H1 (cell line): Measurements from ENCODE around the gene MYL7. TPM values are rescaled to one million over a fixed set of nuclear protein-coding genes. Genes with fewer than 3 reads are reported as not detected.

Experiments used
- CTCF ChIA-PET: fragments of 300-600 bp; sonication (Branson Sonifier 250); formaldehyde crosslinking; loops from one replicate; lab custom pipeline; 2021; ENCODE audit not compliant: partially characterized antibody; lab: Charles Lee
- POLR2A ChIA-PET: fragments of 300-600 bp; sonication (Branson Sonifier 250); formaldehyde crosslinking; loops from one replicate; lab custom pipeline; 2021; ENCODE audit warnings: inconsistent platforms; ENCODE audit not compliant: partially characterized antibody; lab: Charles Lee
- DNase-seq, 2 experiments: peaks; one replicate each; pipeline versions ENCODE4 v3.0.0 to v3.0.0-alpha.2; 2010 to 2022; ENCODE audit warnings: low spot score in 2 of 2, low read depth in 1 of 2, mixed read lengths in 1 of 2
- FAIRE-seq: peaks from 2 replicates; lab custom pipeline; 2011; peaks lifted over from hg19 to GRCh38; lab: Jason Lieb, UNC
- H2AFZ ChIP-seq: 2 replicates; pipeline ENCODE4 v1.8.1; 2012; ENCODE audit warnings: low read length, inconsistent platforms
- H2AK5ac ChIP-seq: 2 replicates; pipeline ENCODE4 v1.6.1; 2013; ENCODE audit warnings: low read depth, low read length
- H2BK120ac ChIP-seq: replicated peaks from 2 replicates; pipeline ENCODE3; 2013; ENCODE audit warnings: low read depth, low read length, inconsistent platforms
- H2BK12ac ChIP-seq: 2 replicates; pipeline ENCODE4 v1.6.1; 2013; ENCODE audit warnings: low read depth, low read length
- H2BK15ac ChIP-seq: 2 replicates; pipeline ENCODE4 v1.6.1; 2013; ENCODE audit warnings: low read length
- H2BK20ac ChIP-seq: 2 replicates; pipeline ENCODE4 v1.6.1; 2013; ENCODE audit warnings: low read length
- H2BK5ac ChIP-seq: 2 replicates; pipeline ENCODE4 v1.6.1; 2013; ENCODE audit warnings: low read depth, low read length
- H3K14ac ChIP-seq: 2 replicates; pipeline ENCODE4 v1.6.1; 2013; ENCODE audit warnings: inconsistent platforms; ENCODE audit not compliant: insufficient read length
- H3K18ac ChIP-seq: 2 replicates; pipeline ENCODE4 v1.6.1; 2013; ENCODE audit warnings: low read length; ENCODE audit errors: extremely low read depth
- H3K23ac ChIP-seq: 2 replicates; pipeline ENCODE4 v1.6.1; 2013; ENCODE audit warnings: inconsistent platforms; ENCODE audit not compliant: insufficient read length
- H3K23me2 ChIP-seq: 2 replicates; pipeline ENCODE4 v1.6.1; 2013; ENCODE audit warnings: low read depth, low read length
- H3K27ac ChIP-seq: 2 replicates; pipeline ENCODE4 v1.6.1; 2011; ENCODE audit warnings: low read depth, low read length, inconsistent platforms
- H3K27me3 ChIP-seq, 4 experiments: replicated peaks in 1 of 4; 1 replicate in 1 of 4; 2 replicates in 3 of 4; pipeline versions ENCODE4 v1.6.1 to v1.8.1; 2011 to 2013; ENCODE audit warnings: low read length in 3 of 4, mild to moderate bottlenecking in 3 of 4, inconsistent platforms in 2 of 4, mixed read lengths in 2 of 4, moderate library complexity in 1 of 4; ENCODE audit not compliant: control insufficient read depth in 3 of 4, insufficient read depth in 3 of 4; ENCODE audit errors: extremely low read depth in 1 of 4
- H3K36me3 ChIP-seq, 4 experiments: 2 replicates each; pipeline versions ENCODE4 v1.6.1 to v1.8.1; 2011 to 2013; ENCODE audit warnings: mild to moderate bottlenecking in 4 of 4, low read length in 3 of 4, moderate library complexity in 2 of 4, control low read depth in 1 of 4, inconsistent platforms in 1 of 4; ENCODE audit not compliant: insufficient read depth in 4 of 4, control insufficient read depth in 2 of 4
- H3K4ac ChIP-seq: replicated peaks from 2 replicates; pipeline ENCODE3; 2013; ENCODE audit warnings: low read length, low read depth, mixed read lengths, inconsistent platforms; ENCODE audit not compliant: insufficient read length
- H3K4me1 ChIP-seq, 4 experiments: replicated peaks in 1 of 4; 1 replicate in 1 of 4; 2 replicates in 3 of 4; pipeline versions ENCODE4 v1.6.1 to v1.8.1; 2011 to 2013; ENCODE audit warnings: low read length in 3 of 4, inconsistent platforms in 2 of 4, mixed read lengths in 1 of 4; ENCODE audit not compliant: insufficient read depth in 4 of 4, control insufficient read depth in 3 of 4
- H3K4me2 ChIP-seq, 2 experiments: 2 replicates each; pipeline versions ENCODE4 v1.6.1 to v1.8.1; 2011 to 2013; ENCODE audit warnings: low read depth in 2 of 2, low read length in 2 of 2, control low read depth in 1 of 2, inconsistent platforms in 1 of 2, mild to moderate bottlenecking in 1 of 2; ENCODE audit not compliant: insufficient read depth in 1 of 2
- H3K4me3 ChIP-seq, 4 experiments: fragments of 200-600, 300-600 bp in 1 of 4; sonication (generic), shearing (Covaris generic), sonication (Bioruptor Twin) in 1 of 4; 2 replicates each; pipeline versions ENCODE4 v1.5.1 to v1.8.1; 2011 to 2016; ENCODE audit warnings: low read length in 4 of 4, low read depth in 3 of 4, control low read depth in 2 of 4, inconsistent platforms in 2 of 4, mild to moderate bottlenecking in 2 of 4, mixed read lengths in 1 of 4, moderate library complexity in 1 of 4; ENCODE audit not compliant: insufficient read depth in 2 of 4; ENCODE audit errors: extremely low read depth in 1 of 4
- H3K56ac ChIP-seq: replicated peaks from 2 replicates; pipeline ENCODE3; 2013; ENCODE audit warnings: low read depth, mild to moderate bottlenecking, mixed read lengths, low read length, inconsistent platforms; ENCODE audit not compliant: insufficient read length
- H3K79me1 ChIP-seq: 2 replicates; pipeline ENCODE4 v1.6.1; 2013; ENCODE audit warnings: low read depth, low read length, control low read depth
- H3K79me2 ChIP-seq, 2 experiments: 2 replicates each; pipeline versions ENCODE4 v1.6.1 to v1.8.1; 2012 to 2013; ENCODE audit warnings: low read length in 2 of 2, mild to moderate bottlenecking in 2 of 2, inconsistent platforms in 1 of 2; ENCODE audit not compliant: insufficient read depth in 2 of 2, control insufficient read depth in 1 of 2
- H3K9ac ChIP-seq, 4 experiments: replicated peaks in 1 of 4; 1 replicate in 1 of 4; 2 replicates in 3 of 4; pipeline versions ENCODE4 v1.6.1 to v1.8.1; 2011 to 2013; ENCODE audit warnings: low read depth in 3 of 4, low read length in 3 of 4, control low read depth in 2 of 4, mild to moderate bottlenecking in 2 of 4, moderate library complexity in 2 of 4, inconsistent platforms in 1 of 4; ENCODE audit errors: extremely low read depth in 1 of 4
- H3K9me3 ChIP-seq, 2 experiments: 2 replicates each; pipeline versions ENCODE4 v1.6.1 to v1.8.1; 2012 to 2013; ENCODE audit warnings: mild to moderate bottlenecking in 2 of 2, moderate library complexity in 2 of 2, control low read depth in 1 of 2, inconsistent platforms in 1 of 2, low read depth in 1 of 2, low read length in 1 of 2, mixed read lengths in 1 of 2; ENCODE audit not compliant: insufficient read depth in 2 of 2
- H4K20me1 ChIP-seq, 2 experiments: replicated peaks in 1 of 2; 2 replicates each; pipeline versions ENCODE3 to v1.8.1; 2011 to 2013; ENCODE audit warnings: inconsistent platforms in 2 of 2, low read length in 2 of 2, mild to moderate bottlenecking in 1 of 2; ENCODE audit not compliant: insufficient read depth in 2 of 2, control insufficient read depth in 1 of 2
- H4K5ac ChIP-seq: 2 replicates; pipeline ENCODE4 v1.6.1; 2013; ENCODE audit warnings: low read length, low read depth, mixed read lengths, inconsistent platforms; ENCODE audit not compliant: insufficient read length
- H4K8ac ChIP-seq: 2 replicates; pipeline ENCODE4 v1.8.0; 2013; ENCODE audit warnings: mild to moderate bottlenecking, moderate library complexity, low read length, inconsistent platforms; ENCODE audit not compliant: insufficient read depth; ENCODE audit errors: extremely low read depth
- H4K91ac ChIP-seq: replicated peaks from 2 replicates; pipeline ENCODE3; 2013; ENCODE audit warnings: low read length, mixed read lengths, inconsistent platforms; ENCODE audit not compliant: insufficient read length
- CBX5 ChIP-seq: fragments of 300-800, 300-1000 bp; sonication (generic); IDR thresholded peaks from 2 replicates; pipeline ENCODE4 v1.7.1; 2016; ENCODE audit warnings: antibody characterized with exemption, low read length, low read depth
- GABPA ChIP-seq: IDR thresholded peaks from 2 replicates; pipeline ENCODE4 v1.6.1; 2011; ENCODE audit warnings: mild to moderate bottlenecking, low read length, moderate library complexity, borderline replicate concordance; ENCODE audit not compliant: insufficient read depth
- JUND ChIP-seq: IDR thresholded peaks from 2 replicates; pipeline ENCODE4 v1.6.1; 2011; ENCODE audit warnings: mild to moderate bottlenecking, improper control_type of control experiment, low read length
- KDM5A ChIP-seq: fragments of 200-600 bp; IDR thresholded peaks from 2 replicates; pipeline ENCODE4 v1.7.1; 2012; ENCODE audit warnings: mild to moderate bottlenecking, low read length, inconsistent platforms, mixed read lengths
- WGBS, 2 experiments: shearing (Covaris generic) in 1 of 2; methylation state at CpG; one replicate each; pipeline versions ENCODE4 v1.1.6 to v1.1.7; 2013 to 2015; ENCODE audit warnings: low lambda C conversion rate in 2 of 2, mixed read lengths in 2 of 2, inconsistent platforms in 1 of 2, low coverage in 1 of 2, missing lambda C conversion rate in 1 of 2; ENCODE audit not compliant: insufficient replicate concordance in 2 of 2, insufficient coverage in 1 of 2, insufficient read length in 1 of 2; ENCODE audit errors: extremely low coverage in 1 of 2, missing lambda C conversion rate in 1 of 2; 5-methylcytosine and 5-hydroxymethylcytosine counted together
- polyA plus RNA-seq, 7 experiments: library from polyadenylated mRNA; depleted of rRNA in 3 of 7; stranded (reverse) in 5 of 7; unstranded in 2 of 7; fragments of >200 nt in 5 of 7; fragments of 200-250 nt in 2 of 7; gene quantifications; 1 replicate in 5 of 7; 2 replicates in 1 of 7; 4 replicates in 1 of 7; pipeline versions ENCODE4 v1.2.1 to v1.2.3, GENCODE V29; 2011 to 2013; ENCODE audit warnings: missing spikeins in 2 of 7, mixed read lengths in 2 of 7
- total RNA-seq: library from RNA; stranded (reverse); fragmentation: NEBNext Ultra II Directional; extraction: Animal tissue kit (Norgen Biotek cat#: 25700); gene quantifications from 2 replicates; pipeline ENCODE4 v1.2.1, GENCODE V29; 2021

Gene MYL7
- total and polyA plus RNA-seq, 2 of the 8 experiments (the other 6 are each of a cell fraction or from before 2014, with no cell fraction given), result 3.3 to 3.4 TPM

DNA sequence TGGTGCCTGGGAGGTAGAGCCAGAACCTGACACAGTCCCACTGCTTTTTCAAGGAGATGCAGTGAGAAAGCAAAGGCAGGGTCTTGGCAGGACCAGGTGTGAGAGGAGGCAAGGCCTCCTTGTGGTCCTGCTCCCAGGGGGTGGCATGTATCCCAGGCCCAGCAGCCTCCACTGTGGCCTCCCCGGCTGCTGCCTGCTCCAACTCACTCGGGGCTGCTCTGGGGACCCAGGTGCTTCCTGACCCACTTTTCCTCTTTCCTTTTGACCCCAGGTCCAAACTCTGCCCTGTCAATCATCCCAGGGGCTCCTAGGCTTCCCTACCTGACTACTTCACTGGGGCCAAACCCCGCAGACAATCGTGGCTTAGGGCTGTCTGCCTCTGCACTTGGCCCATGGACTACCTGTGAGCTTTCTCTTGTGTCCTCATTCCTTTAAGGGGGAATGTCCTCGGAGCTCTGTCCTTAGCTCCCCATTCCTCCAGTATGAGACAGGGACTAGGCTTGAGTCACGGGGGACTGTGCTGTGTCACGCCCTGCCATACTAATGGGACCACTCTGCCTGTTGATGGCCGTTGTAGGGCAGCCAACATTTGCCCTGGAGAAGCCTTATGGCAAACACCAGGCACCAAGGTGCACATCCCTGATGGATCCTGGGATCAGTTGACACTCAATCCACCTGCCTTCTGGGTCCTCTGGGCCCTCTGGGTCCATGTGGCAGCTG, 38.1 kb downstream of the MYL7 start:
- TF ChIP-seq KDM5A (no peak), CBX5 (no peak), GABPA (no peak), JUND (no peak)
- peaks cover 0 to 12% (median 9%) of the 10 kb centered on the region in 4 experiments; a peak in 6 of 7 replicates for H3K4me1 ChIP-seq
- H3K36me3 ChIP-seq, result no peaks in the 10 kb centered on the region; a peak in 2 of 8 replicates
- no peak overlapping the region for H2BK20ac ChIP-seq
- peak overlapping the region; percentile 81; the same call in 1 of the 2 replicates for H2BK15ac ChIP-seq
- WGBS, 2 experiments, result 91% methylated on average over 8 of the region's 8 CpGs; no CpG with 5 or more reads in 1 of the 2 experiments
- ChIA-PET CTCF (interaction anchor here (1.0 to 2.7 kb wide), 2 partner anchors 16 to 54 kb away, joined by 3 to 13 read pairs; no protein-coding TSS in a partner anchor), POLR2A (interaction anchor here (2.8 kb wide), 1 partner anchor 35 kb away, joined by 8 read pairs; no protein-coding TSS in a partner anchor)
- peaks cover 15% of the 10 kb centered on the region for H3K23me2 ChIP-seq
- no peaks in the 10 kb centered on the region; a peak in 1 of 4 replicates for H3K79me2 ChIP-seq
- no peak overlapping the region for H3K27ac ChIP-seq
- no peak overlapping the region for H3K18ac ChIP-seq
- peaks cover 2 to 3% of the 10 kb centered on the region in 2 experiments for H4K20me1 ChIP-seq
- H3K9ac ChIP-seq, result no peak overlapping the region
- H4K8ac ChIP-seq, result peak overlapping the region; percentile 78; the same call in 1 of the 2 replicates
- 0 out of 2 replicates have a peak overlapping the region, but pooled peaks have one; percentile 65 for H2AK5ac ChIP-seq
- no peak overlapping the region for H4K5ac ChIP-seq
- DNase-seq, result no peak
- peaks cover 0 to 29% (median 16%) of the 10 kb centered on the region in 4 experiments; a peak in 6 of 7 replicates for H3K27me3 ChIP-seq
- peak overlapping the region; percentile 65 to 98; a peak in 3 of 4 replicates for H3K4me2 ChIP-seq
- no peak overlapping the region for H3K56ac ChIP-seq
- H3K79me1 ChIP-seq, result peaks cover 4% of the 10 kb centered on the region; the same call in 1 of the 2 replicates
- H2BK120ac ChIP-seq, result no peak overlapping the region
- no peak overlapping the region for H3K23ac ChIP-seq
- FAIRE-seq, result no peak
- H2BK12ac ChIP-seq, result peak overlapping the region; percentile 60; the same call in 1 of the 2 replicates
- H4K91ac ChIP-seq, result peak overlapping the region; percentile 17
- peak overlapping the region in 1 of 4 experiments; percentile 87; a peak in 1 of 8 replicates for H3K4me3 ChIP-seq
- no peak overlapping the region for H3K14ac ChIP-seq
- H2BK5ac ChIP-seq, result no peak overlapping the region
- no peak overlapping the region for H2AFZ ChIP-seq
- H3K4ac ChIP-seq, result peak overlapping the region; percentile 21
- no peaks in the 10 kb centered on the region for H3K9me3 ChIP-seq
